HCT116 (cell line): Measurements from ENCODE around the gene DCTN3. TPM values are rescaled to one million over a fixed set of nuclear protein-coding genes. Genes with fewer than 3 reads are reported as not detected.

Experiments
- ATAC-seq: fragments of 200-7000 bp; cut with Tn5 transposase; 2 replicates; pipeline ENCODE4 v1.9.1; 2020; ENCODE audit warnings: mild to moderate bottlenecking, moderate library complexity
- BruUV-seq: library from RNA; stranded (reverse); fragments of 400-500 nt; replicated peaks from 2 replicates; lab custom pipeline; 2021; lab: Mats Ljungman, UMichigan
- CTCF ChIA-PET: fragments of 300-600 bp; sonication (Branson Sonifier 250); formaldehyde crosslinking; loops from one replicate; lab custom pipeline; 2021; ENCODE audit warnings: antibody characterized with exemption; lab: Charles Lee
- POLR2A ChIA-PET: fragments of 300-600, 350-600 bp; sonication (Branson Sonifier 250); formaldehyde crosslinking; loops from one replicate; lab custom pipeline; 2021; ENCODE audit warnings: antibody characterized with exemption; lab: Charles Lee
- RAD21 ChIA-PET, 2 experiments: fragments of 300-600 bp; sonication (Branson Sonifier 250); formaldehyde crosslinking; loops; one replicate each; lab custom pipeline; 2023; ENCODE audit warnings: low total read pairs in 2 of 2; ENCODE audit not compliant: uncharacterized antibody in 2 of 2, unreplicated experiment in 2 of 2, low non-redundant PET in 1 of 2; lab: Charles Lee
- DNase-seq: peaks from one replicate; pipeline ENCODE4 v3.0.0-alpha.2; 2010; ENCODE audit warnings: low read depth, low spot score
- H2AFZ ChIP-seq: fragments of 200-600 bp; shearing (Covaris generic), sonication (generic); 2 replicates; pipeline ENCODE4 v1.6.1; 2017; ENCODE audit warnings: low read depth, mixed run types, mixed read lengths, antibody characterized with exemption, low read length; ENCODE audit not compliant: poor library complexity, severe bottlenecking
- H3K27ac ChIP-seq: 2 replicates; pipeline ENCODE4 v1.5.1; 2012; ENCODE audit warnings: low read depth, low read length
- H3K27me3 ChIP-seq: fragments of 200-600 bp; sonication (generic); 2 replicates; pipeline ENCODE4 v1.6.1; 2016; ENCODE audit warnings: mixed run types, low read length, mixed read lengths; ENCODE audit not compliant: insufficient read depth
- H3K36me3 ChIP-seq, 2 experiments: fragments of 200-500 bp in 1 of 2; fragments of 200-600 bp in 1 of 2; sonication (Bioruptor generic) in 1 of 2; sonication (generic) in 1 of 2; 2 replicates each; pipeline versions ENCODE4 v1.5.1 to v1.6.1; 2014 to 2016; ENCODE audit warnings: low read length in 2 of 2, inconsistent platforms in 1 of 2, mixed read lengths in 1 of 2, mixed run types in 1 of 2; ENCODE audit not compliant: insufficient read depth in 2 of 2, control insufficient read depth in 1 of 2
- H3K4me1 ChIP-seq, 2 experiments: fragments of 200-600 bp in 1 of 2; sonication (generic) in 1 of 2; 2 replicates each; pipeline versions ENCODE4 v1.5.1 to v1.6.1; 2012 to 2017; ENCODE audit warnings: low read length in 2 of 2, inconsistent platforms in 1 of 2, mild to moderate bottlenecking in 1 of 2, mixed read lengths in 1 of 2, mixed run types in 1 of 2, moderate library complexity in 1 of 2; ENCODE audit not compliant: insufficient read depth in 2 of 2, control insufficient read depth in 1 of 2
- H3K4me2 ChIP-seq: fragments of 200-600 bp; sonication (generic); 2 replicates; pipeline ENCODE4 v1.6.1; 2017; ENCODE audit warnings: mixed run types, low read length, mixed read lengths
- H3K4me3 ChIP-seq, 2 experiments: fragments of 200-600 bp in 1 of 2; sonication (generic) in 1 of 2; replicated peaks in 1 of 2; 2 replicates each; pipeline ENCODE4 v1.5.1; 2011 to 2016; ENCODE audit warnings: low read length in 2 of 2, control low read depth in 1 of 2, low read depth in 1 of 2, mild to moderate bottlenecking in 1 of 2, mixed read lengths in 1 of 2, mixed run types in 1 of 2
- H3K79me2 ChIP-seq: fragments of 200-600 bp; sonication (generic); 2 replicates; pipeline ENCODE4 v1.6.1; 2017; ENCODE audit warnings: mild to moderate bottlenecking, mixed run types, low read length, moderate library complexity, mixed read lengths; ENCODE audit not compliant: insufficient read depth
- H3K9ac ChIP-seq: fragments of 200-600 bp; sonication (generic); 2 replicates; pipeline ENCODE4 v1.6.1; 2016; ENCODE audit warnings: low read length, mixed read lengths
- H3K9me2 ChIP-seq: fragments of 200-600 bp; sonication (generic), shearing (Covaris generic); 2 replicates; pipeline ENCODE4 v1.6.1; 2017; ENCODE audit warnings: mixed run types, mild to moderate bottlenecking, moderate library complexity; ENCODE audit not compliant: insufficient read depth
- H3K9me3 ChIP-seq, 2 experiments: fragments of 200-500 bp in 1 of 2; fragments of 200-600 bp in 1 of 2; sonication (Bioruptor generic) in 1 of 2; sonication (generic) in 1 of 2; 2 replicates each; pipeline ENCODE4 v1.6.1; 2014 to 2017; ENCODE audit warnings: low read length in 2 of 2, mixed read lengths in 2 of 2, inconsistent platforms in 1 of 2, low read depth in 1 of 2, mild to moderate bottlenecking in 1 of 2, mixed run types in 1 of 2, moderate library complexity in 1 of 2; ENCODE audit not compliant: control insufficient read depth in 1 of 2, insufficient read depth in 1 of 2
- H4K20me1 ChIP-seq: fragments of 200-600 bp; sonication (generic), shearing (Covaris generic); 2 replicates; pipeline ENCODE4 v1.6.1; 2017; ENCODE audit warnings: mixed run types, mild to moderate bottlenecking, moderate library complexity; ENCODE audit not compliant: insufficient read depth
- CBX3 ChIP-seq: IDR thresholded peaks from 2 replicates; pipeline ENCODE4 v1.6.1; 2012; ENCODE audit warnings: low read depth
- EGR1 ChIP-seq: IDR thresholded peaks from 2 replicates; pipeline ENCODE4 v1.6.1; 2012; ENCODE audit warnings: low read depth
- ELF1 ChIP-seq: IDR thresholded peaks from 2 replicates; pipeline ENCODE4 v1.6.1; 2012; ENCODE audit warnings: low read depth, borderline replicate concordance
- EZH2phosphoT487 ChIP-seq: fragments of 200-600 bp; IDR thresholded peaks from 2 replicates; pipeline ENCODE4 v1.6.1; 2018; ENCODE audit warnings: antibody characterized with exemption, borderline replicate concordance
- FOSL1 ChIP-seq: IDR thresholded peaks from 2 replicates; pipeline ENCODE4 v1.6.1; 2012; ENCODE audit warnings: low read depth
- JUND ChIP-seq: IDR thresholded peaks from 2 replicates; pipeline ENCODE4 v1.6.1; 2012
- POLR2A ChIP-seq: IDR thresholded peaks from 2 replicates; pipeline ENCODE4 v1.7.0; 2011; ENCODE audit warnings: borderline replicate concordance; ENCODE audit not compliant: insufficient read depth, insufficient read length; ENCODE audit errors: extremely low read depth
- SIN3A ChIP-seq: IDR thresholded peaks from 2 replicates; pipeline ENCODE4 v1.6.1; 2012; ENCODE audit warnings: low read depth
- TCF7L2 ChIP-seq: IDR thresholded peaks from 2 replicates; pipeline ENCODE4 v1.7.0; 2011; ENCODE audit warnings: borderline replicate concordance, inconsistent platforms; ENCODE audit not compliant: insufficient read depth, insufficient read length; ENCODE audit errors: extremely low read depth
- ZFX ChIP-seq: fragments of 450-650 bp; IDR thresholded peaks from 2 replicates; pipeline ENCODE4 v1.6.1; 2017
- intact Hi-C: fragments of 100-400 bp; cut with micrococcal nuclease; formaldehyde crosslinking; loops from 2 replicates; pipeline ENCODE4 v1.10.0; 2022
- total RNA-seq: library from RNA; stranded (reverse); gene quantifications from one replicate; pipeline ENCODE4 v1.2.1, GENCODE V29; 2021; ENCODE audit not compliant: unreplicated experiment
- TF ChIP-seq, protein P1 (sequence below): IDR thresholded peaks from 2 replicates; pipeline ENCODE4 v1.6.1; 2011; ENCODE audit warnings: mild to moderate bottlenecking, low read length, moderate library complexity; ENCODE audit not compliant: insufficient replicate concordance; ENCODE audit errors: extremely low read depth
- TF ChIP-seq, protein P2 (sequence below): IDR thresholded peaks from 2 replicates; pipeline ENCODE4 v1.6.1; 2012
- TF ChIP-seq, protein P3 (sequence below): IDR thresholded peaks from 2 replicates; pipeline ENCODE4 v1.6.1; 2012
- TF ChIP-seq, protein P4 (sequence below): IDR thresholded peaks from 2 replicates; pipeline ENCODE4 v1.6.1; 2012; ENCODE audit warnings: low read depth

DCTN3 gene
- total RNA-seq, 1 experiment from 2014 or later, result 64.0 TPM

DNA sequence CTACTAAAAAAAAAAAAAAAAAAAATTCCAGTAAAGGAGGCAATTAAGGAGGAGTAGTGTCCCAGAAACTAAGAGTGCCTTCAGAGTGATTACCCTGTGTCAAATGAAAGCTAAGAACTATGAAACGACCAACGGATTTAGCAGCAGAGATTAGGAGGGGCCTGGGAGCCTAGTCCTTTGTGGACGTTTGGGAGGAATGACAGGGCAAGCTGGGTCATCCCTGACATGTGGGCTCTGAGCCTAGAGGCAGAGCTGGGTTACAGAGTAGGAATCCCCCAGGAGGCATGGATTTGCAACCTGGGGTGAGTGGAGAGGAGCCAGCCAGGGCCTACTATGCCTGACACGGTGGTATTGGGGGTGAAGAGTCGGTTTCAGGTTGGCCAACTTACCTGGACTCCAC is 12.9 kb upstream of the DCTN3 start:
- Histone ChIP-seq H3K9ac (no peak overlapping the region), H3K79me2 (peaks cover 27% of the 10 kb centered on the region), H3K4me2 (no peak overlapping the region), H3K27ac (no peak overlapping the region), H3K9me2 (no peaks in the 10 kb centered on the region), H3K36me3 (peaks cover 0 to 12% of the 10 kb centered on the region in 2 experiments; a peak in 2 of 4 replicates), H3K9me3 (no peaks in the 10 kb centered on the region), H3K27me3 (peaks cover 4% of the 10 kb centered on the region; the same call in 1 of the 2 replicates)
- CTCF ChIA-PET, result interaction anchor here (1.0 to 2.5 kb wide), 11 partner anchors 10 to 85 kb away, joined by 3 to 21 read pairs (median 6); partner anchors contain the start of genes GALT and RPP25L
- RAD21 ChIA-PET, result no interaction called here
- POLR2A ChIA-PET, result interaction anchor here (0.8 to 1.6 kb wide), 2 partner anchors 12 to 13 kb away, joined by 3 to 7 read pairs; partner anchors contain the start of gene DCTN3
- no TSS peak for BruUV-seq
- TF ChIP-seq FOSL1, result no peak
- TF ChIP-seq JUND, result no peak
- no peak for TF ChIP-seq ZFX
- TF ChIP-seq, protein P1, sequence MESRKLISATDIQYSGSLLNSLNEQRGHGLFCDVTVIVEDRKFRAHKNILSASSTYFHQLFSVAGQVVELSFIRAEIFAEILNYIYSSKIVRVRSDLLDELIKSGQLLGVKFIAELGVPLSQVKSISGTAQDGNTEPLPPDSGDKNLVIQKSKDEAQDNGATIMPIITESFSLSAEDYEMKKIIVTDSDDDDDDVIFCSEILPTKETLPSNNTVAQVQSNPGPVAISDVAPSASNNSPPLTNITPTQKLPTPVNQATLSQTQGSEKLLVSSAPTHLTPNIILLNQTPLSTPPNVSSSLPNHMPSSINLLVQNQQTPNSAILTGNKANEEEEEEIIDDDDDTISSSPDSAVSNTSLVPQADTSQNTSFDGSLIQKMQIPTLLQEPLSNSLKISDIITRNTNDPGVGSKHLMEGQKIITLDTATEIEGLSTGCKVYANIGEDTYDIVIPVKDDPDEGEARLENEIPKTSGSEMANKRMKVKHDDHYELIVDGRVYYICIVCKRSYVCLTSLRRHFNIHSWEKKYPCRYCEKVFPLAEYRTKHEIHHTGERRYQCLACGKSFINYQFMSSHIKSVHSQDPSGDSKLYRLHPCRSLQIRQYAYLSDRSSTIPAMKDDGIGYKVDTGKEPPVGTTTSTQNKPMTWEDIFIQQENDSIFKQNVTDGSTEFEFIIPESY, result no peak
- TF ChIP-seq, protein P2, sequence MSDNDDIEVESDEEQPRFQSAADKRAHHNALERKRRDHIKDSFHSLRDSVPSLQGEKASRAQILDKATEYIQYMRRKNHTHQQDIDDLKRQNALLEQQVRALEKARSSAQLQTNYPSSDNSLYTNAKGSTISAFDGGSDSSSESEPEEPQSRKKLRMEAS, result no peak
- TF ChIP-seq EZH2phosphoT487, result no peak
- TF ChIP-seq SIN3A, result no peak
- TF ChIP-seq EGR1, result no peak
- no peak for TF ChIP-seq CBX3
- no peak for TF ChIP-seq ELF1
- TF ChIP-seq, protein P3, sequence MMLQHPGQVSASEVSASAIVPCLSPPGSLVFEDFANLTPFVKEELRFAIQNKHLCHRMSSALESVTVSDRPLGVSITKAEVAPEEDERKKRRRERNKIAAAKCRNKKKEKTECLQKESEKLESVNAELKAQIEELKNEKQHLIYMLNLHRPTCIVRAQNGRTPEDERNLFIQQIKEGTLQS, result no peak
- no peak for TF ChIP-seq POLR2A
- TF ChIP-seq, protein P4, sequence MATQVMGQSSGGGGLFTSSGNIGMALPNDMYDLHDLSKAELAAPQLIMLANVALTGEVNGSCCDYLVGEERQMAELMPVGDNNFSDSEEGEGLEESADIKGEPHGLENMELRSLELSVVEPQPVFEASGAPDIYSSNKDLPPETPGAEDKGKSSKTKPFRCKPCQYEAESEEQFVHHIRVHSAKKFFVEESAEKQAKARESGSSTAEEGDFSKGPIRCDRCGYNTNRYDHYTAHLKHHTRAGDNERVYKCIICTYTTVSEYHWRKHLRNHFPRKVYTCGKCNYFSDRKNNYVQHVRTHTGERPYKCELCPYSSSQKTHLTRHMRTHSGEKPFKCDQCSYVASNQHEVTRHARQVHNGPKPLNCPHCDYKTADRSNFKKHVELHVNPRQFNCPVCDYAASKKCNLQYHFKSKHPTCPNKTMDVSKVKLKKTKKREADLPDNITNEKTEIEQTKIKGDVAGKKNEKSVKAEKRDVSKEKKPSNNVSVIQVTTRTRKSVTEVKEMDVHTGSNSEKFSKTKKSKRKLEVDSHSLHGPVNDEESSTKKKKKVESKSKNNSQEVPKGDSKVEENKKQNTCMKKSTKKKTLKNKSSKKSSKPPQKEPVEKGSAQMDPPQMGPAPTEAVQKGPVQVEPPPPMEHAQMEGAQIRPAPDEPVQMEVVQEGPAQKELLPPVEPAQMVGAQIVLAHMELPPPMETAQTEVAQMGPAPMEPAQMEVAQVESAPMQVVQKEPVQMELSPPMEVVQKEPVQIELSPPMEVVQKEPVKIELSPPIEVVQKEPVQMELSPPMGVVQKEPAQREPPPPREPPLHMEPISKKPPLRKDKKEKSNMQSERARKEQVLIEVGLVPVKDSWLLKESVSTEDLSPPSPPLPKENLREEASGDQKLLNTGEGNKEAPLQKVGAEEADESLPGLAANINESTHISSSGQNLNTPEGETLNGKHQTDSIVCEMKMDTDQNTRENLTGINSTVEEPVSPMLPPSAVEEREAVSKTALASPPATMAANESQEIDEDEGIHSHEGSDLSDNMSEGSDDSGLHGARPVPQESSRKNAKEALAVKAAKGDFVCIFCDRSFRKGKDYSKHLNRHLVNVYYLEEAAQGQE, result no peak
- no peak for TF ChIP-seq TCF7L2
- TF ChIP-seq, all 23 proteins: peak for 0
- Histone ChIP-seq H3K4me1 (peaks cover 11 to 45% of the 10 kb centered on the region in 2 experiments), H4K20me1 (no peaks in the 10 kb centered on the region), H2AFZ (no peak overlapping the region), H3K4me3 (no peak overlapping the region)
- intact Hi-C loops, result no loop called here
- DNase-seq (no peak), ATAC-seq (no peak)
